ENCODE data around the gene TNXB. TPM values are rescaled to one million over a fixed set of nuclear protein-coding genes. Genes with fewer than 3 reads are reported as not detected.

The TNXB gene
- total and polyA plus RNA-seq, 9 of the 15 experiments (the other 6 are each of a cell fraction or from before 2014, with no cell fraction given): 0.14 to 28.1 (median 12.4) TPM

GRCh38 chr6:32113386-32114352 is 4.5 kb upstream of the TNXB start (continued):
- TF ChIP-seq, protein P1, sequence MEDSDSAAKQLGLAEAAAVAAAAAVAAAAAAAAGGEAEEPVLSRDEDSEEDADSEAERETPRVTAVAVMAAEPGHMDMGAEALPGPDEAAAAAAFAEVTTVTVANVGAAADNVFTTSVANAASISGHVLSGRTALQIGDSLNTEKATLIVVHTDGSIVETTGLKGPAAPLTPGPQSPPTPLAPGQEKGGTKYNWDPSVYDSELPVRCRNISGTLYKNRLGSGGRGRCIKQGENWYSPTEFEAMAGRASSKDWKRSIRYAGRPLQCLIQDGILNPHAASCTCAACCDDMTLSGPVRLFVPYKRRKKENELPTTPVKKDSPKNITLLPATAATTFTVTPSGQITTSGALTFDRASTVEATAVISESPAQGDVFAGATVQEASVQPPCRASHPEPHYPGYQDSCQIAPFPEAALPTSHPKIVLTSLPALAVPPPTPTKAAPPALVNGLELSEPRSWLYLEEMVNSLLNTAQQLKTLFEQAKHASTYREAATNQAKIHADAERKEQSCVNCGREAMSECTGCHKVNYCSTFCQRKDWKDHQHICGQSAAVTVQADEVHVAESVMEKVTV (CRISPR knock-in tag; IDR thresholded peaks at IDR 0.05): peak; percentile 38; the same call in 1 of the 2 replicates
- TF ChIP-seq TEAD1 (CRISPR knock-in tag; IDR thresholded peaks at IDR 0.05): 0 out of 4 replicates have a peak, but pooled peaks of 1 of the 2 experiments have one; percentile 7
- TF ChIP-seq, protein P2, sequence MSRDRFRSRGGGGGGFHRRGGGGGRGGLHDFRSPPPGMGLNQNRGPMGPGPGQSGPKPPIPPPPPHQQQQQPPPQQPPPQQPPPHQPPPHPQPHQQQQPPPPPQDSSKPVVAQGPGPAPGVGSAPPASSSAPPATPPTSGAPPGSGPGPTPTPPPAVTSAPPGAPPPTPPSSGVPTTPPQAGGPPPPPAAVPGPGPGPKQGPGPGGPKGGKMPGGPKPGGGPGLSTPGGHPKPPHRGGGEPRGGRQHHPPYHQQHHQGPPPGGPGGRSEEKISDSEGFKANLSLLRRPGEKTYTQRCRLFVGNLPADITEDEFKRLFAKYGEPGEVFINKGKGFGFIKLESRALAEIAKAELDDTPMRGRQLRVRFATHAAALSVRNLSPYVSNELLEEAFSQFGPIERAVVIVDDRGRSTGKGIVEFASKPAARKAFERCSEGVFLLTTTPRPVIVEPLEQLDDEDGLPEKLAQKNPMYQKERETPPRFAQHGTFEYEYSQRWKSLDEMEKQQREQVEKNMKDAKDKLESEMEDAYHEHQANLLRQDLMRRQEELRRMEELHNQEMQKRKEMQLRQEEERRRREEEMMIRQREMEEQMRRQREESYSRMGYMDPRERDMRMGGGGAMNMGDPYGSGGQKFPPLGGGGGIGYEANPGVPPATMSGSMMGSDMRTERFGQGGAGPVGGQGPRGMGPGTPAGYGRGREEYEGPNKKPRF (IDR thresholded peaks at IDR 0.05; ENCODE audit: low read depth, low read length): no peak
- TF ChIP-seq STAT5A (IDR thresholded peaks at IDR 0.05; ENCODE audit: borderline replicate concordance, low read length): no peak
- peak; percentile 50 to 68 (median 55) for TF ChIP-seq CTCF (IDR thresholded peaks at IDR 0.05 in 2 of 3, conservative IDR thresholded peaks at IDR 0.05 in 1 of 3; ENCODE audit: insufficient read depth in 2 of 3, low read depth in 1 of 3, low read length in 3 of 3)
- no peak for TF ChIP-seq PREB (CRISPR knock-in tag; IDR thresholded peaks at IDR 0.05)
- TF ChIP-seq ZFP91 (CRISPR knock-in tag; IDR thresholded peaks at IDR 0.05): peak; percentile 20; the same call in 1 of the 2 replicates
- no peak for TF ChIP-seq TEAD4 (IDR thresholded peaks at IDR 0.05; ENCODE audit: low read length)
- TF ChIP-seq TEAD4 (CRISPR knock-in tag; IDR thresholded peaks at IDR 0.05; ENCODE audit: borderline replicate concordance): 0 out of 2 replicates have a peak, but pooled peaks have one; percentile 32
- TF ChIP-seq ETS2 (tag; IDR thresholded peaks at IDR 0.05; ENCODE audit: borderline replicate concordance, poor library complexity, severe bottlenecking): no peak
- TF ChIP-seq SP1 (CRISPR knock-in tag; IDR thresholded peaks at IDR 0.05): peak; percentile 51; the same call in 1 of the 2 replicates

All from K562 (cell line).